GM18508 (cell line): ENCODE measurements around the gene SNRPA1.

Experiments
- ATAC-seq: cut with Tn5 transposase; IDR thresholded peaks from one replicate; pipeline ENCODE4 v1.9.1; 2021; ENCODE audit warnings: moderate number of reproducible peaks; ENCODE audit not compliant: insufficient read depth, unreplicated experiment

SNRPA1 gene

GRCh38 chr15:101264911-101265641 lies 30.0 kb downstream of the SNRPA1 start:
- no peak for ATAC-seq

- ATAC-seq, result no peak
Measured at GRCh38 chr15:101264011-101264410, 31.0 kb downstream of the SNRPA1 start.

- no peak for ATAC-seq
Measured at GRCh38 chr15:101262551-101262950, 32.5 kb downstream of the SNRPA1 start.

- ATAC-seq, result no peak
Measured at GRCh38 chr15:101258238-101259144, 36.6 kb downstream of the SNRPA1 start.

- no peak for ATAC-seq
Measured at GRCh38 chr15:101256757-101257156, 38.3 kb downstream of the SNRPA1 start.

GRCh38 chr15:101255615-101256241 lies 39.3 kb downstream of the SNRPA1 start:
- ATAC-seq, result no peak

- no peak for ATAC-seq
Measured at GRCh38 chr15:101255051-101255395, 40.0 kb downstream of the SNRPA1 start.

- ATAC-seq, result no peak
Measured at GRCh38 chr15:101254157-101255050, 40.6 kb downstream of the SNRPA1 start.

- ATAC-seq, result no peak
Measured at GRCh38 chr15:101252836-101253235, 42.2 kb downstream of the SNRPA1 start.

- ATAC-seq, result peak; percentile 51
Measured at GRCh38 chr15:101251830-101252820, 42.9 kb downstream of the SNRPA1 start, which contains the start of gene CHSY1. Gene CHSY1, minus strand, starts transcription at chr15:101252048. Its CDS starts 592 bp downstream, at chr15:101251456.

GRCh38 chr15:101250873-101251829 lies 43.9 kb downstream of the SNRPA1 start:
- peak; percentile 5 for ATAC-seq

- no peak for ATAC-seq
Measured at GRCh38 chr15:101250341-101250831, 44.7 kb downstream of the SNRPA1 start.

GRCh38 chr15:101248274-101248673 lies 46.8 kb downstream of the SNRPA1 start:
- ATAC-seq, result no peak

GRCh38 chr15:101246824-101247745 lies 48.0 kb downstream of the SNRPA1 start:
- no peak for ATAC-seq

- no peak for ATAC-seq
Measured at GRCh38 chr15:101246391-101246790, 48.7 kb downstream of the SNRPA1 start.

GRCh38 chr15:101244889-101245668 lies 50.0 kb downstream of the SNRPA1 start:
- no peak for ATAC-seq
